ENCODE results near the gene SHF.
A peak's percentile ranks its signal among the peaks of the same experiment; 100 is the strongest.

Gene SHF

GRCh38 chr15:45200799-45201556 is 13.2 kb upstream of the SHF start (continued):
- TF ChIP-seq ZNF311 (tag by site-specific recombination; IDR thresholded peaks at IDR 0.05; ENCODE audit: borderline replicate concordance) (no peak), HOXC10 (CRISPR knock-in tag; IDR thresholded peaks at IDR 0.05) (no peak), BCL11A (tag by site-specific recombination; IDR thresholded peaks at IDR 0.05; ENCODE audit: low read depth) (no peak), ZXDB (tag by site-specific recombination; IDR thresholded peaks at IDR 0.05) (no peak; the same call in 1 of the 2 replicates), ZNF514 (tag by site-specific recombination; IDR thresholded peaks at IDR 0.05) (no peak), REST (tag by site-specific recombination; IDR thresholded peaks at IDR 0.05) (no peak), ZNF221 (tag by site-specific recombination; IDR thresholded peaks at IDR 0.05; ENCODE audit: borderline replicate concordance) (no peak), ZNF549 (tag by site-specific recombination; IDR thresholded peaks at IDR 0.05) (no peak), ZNF610 (tag by site-specific recombination; IDR thresholded peaks at IDR 0.05; ENCODE audit: borderline replicate concordance) (peak; percentile 68; the same call in 1 of the 2 replicates), ZNF792 (tag by site-specific recombination; IDR thresholded peaks at IDR 0.05) (no peak), ZNF324 (tag by site-specific recombination; IDR thresholded peaks at IDR 0.05) (peak; percentile 79; the same call in 1 of the 2 replicates), KLF16 (tag by site-specific recombination; IDR thresholded peaks at IDR 0.05) (peak; percentile 56), YY2 (tag by site-specific recombination; IDR thresholded peaks at IDR 0.05) (peak; percentile 83), ZNF362 (tag by site-specific recombination; IDR thresholded peaks at IDR 0.05) (no peak), ZNF350 (tag by site-specific recombination; IDR thresholded peaks at IDR 0.05) (no peak), ZNF16 (tag by site-specific recombination; IDR thresholded peaks at IDR 0.05; ENCODE audit: low read depth) (no peak), ZNF561 (tag by site-specific recombination; IDR thresholded peaks at IDR 0.05; ENCODE audit: borderline replicate concordance) (0 out of 2 replicates have a peak, but pooled peaks have one; percentile 16), ZNF394 (tag by site-specific recombination; IDR thresholded peaks at IDR 0.05; ENCODE audit: borderline replicate concordance) (peak; percentile 51), ZNF571 (tag by site-specific recombination; IDR thresholded peaks at IDR 0.05) (no peak), GFI1B (tag by site-specific recombination; IDR thresholded peaks at IDR 0.05) (no peak), SCRT1 (tag by site-specific recombination; IDR thresholded peaks at IDR 0.05; ENCODE audit: borderline replicate concordance) (no peak), ZNF223 (tag by site-specific recombination; IDR thresholded peaks at IDR 0.05) (no peak), KLF7 (tag by site-specific recombination; IDR thresholded peaks at IDR 0.05; ENCODE audit: borderline replicate concordance) (0 out of 2 replicates have a peak, but pooled peaks have one; percentile 19), ZNF830 (tag by site-specific recombination; IDR thresholded peaks at IDR 0.05; ENCODE audit: low read depth) (no peak), ZNF639 (tag by site-specific recombination; IDR thresholded peaks at IDR 0.05) (peak; percentile 56; the same call in 1 of the 2 replicates), ZBTB26 (tag by site-specific recombination; optimal IDR thresholded peaks at IDR 0.05) (no peak), ZNF2 (tag by site-specific recombination; IDR thresholded peaks at IDR 0.05) (peak; percentile 74), ZNF677 (tag by site-specific recombination; IDR thresholded peaks at IDR 0.05) (no peak), ZNF747 (tag by site-specific recombination; IDR thresholded peaks at IDR 0.05) (no peak), ZNF560 (tag by site-specific recombination; IDR thresholded peaks at IDR 0.05; ENCODE audit: borderline replicate concordance) (no peak), ZNF513 (tag by site-specific recombination; IDR thresholded peaks at IDR 0.05) (no peak)
